ENCODE data around the gene SCN4B. TPM values are rescaled to one million over a fixed set of nuclear protein-coding genes. Genes with fewer than 3 reads are reported as not detected.

SCN4B gene, protein sequence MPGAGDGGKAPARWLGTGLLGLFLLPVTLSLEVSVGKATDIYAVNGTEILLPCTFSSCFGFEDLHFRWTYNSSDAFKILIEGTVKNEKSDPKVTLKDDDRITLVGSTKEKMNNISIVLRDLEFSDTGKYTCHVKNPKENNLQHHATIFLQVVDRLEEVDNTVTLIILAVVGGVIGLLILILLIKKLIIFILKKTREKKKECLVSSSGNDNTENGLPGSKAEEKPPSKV
- total RNA-seq = 10 to 100 TPM; 12.5 to 30.5 TPM
- 10 to 100 TPM; 30.7 to 31.2 TPM for polyA plus RNA-seq (ENCODE audit: insufficient read length in 2 of 2)
- long read RNA-seq, donor 1, full-length matches to known transcripts = 4 of 4 reads
- long read RNA-seq, donor 1, partial matches to known transcripts = 0 of 4 reads
- long read RNA-seq, donor 1, other reads (novel, unspliced or antisense) = 0 of 4 reads
- long read RNA-seq, donor 2, full-length matches to known transcripts = 3 of 3 reads
- long read RNA-seq, donor 2, partial matches to known transcripts = 0 of 3 reads
- long read RNA-seq, donor 2, other reads (novel, unspliced or antisense) = 0 of 3 reads
- long read RNA-seq, donor 3, full-length matches to known transcripts = 5 of 5 reads
- long read RNA-seq, donor 3, partial matches to known transcripts = 0 of 5 reads
- long read RNA-seq, donor 3, other reads (novel, unspliced or antisense) = 0 of 5 reads
- long read RNA-seq, donor 4, full-length matches to known transcripts = 2 of 2 reads
- long read RNA-seq, donor 4, partial matches to known transcripts = 0 of 2 reads
- long read RNA-seq, donor 4, other reads (novel, unspliced or antisense) = 0 of 2 reads

DNA sequence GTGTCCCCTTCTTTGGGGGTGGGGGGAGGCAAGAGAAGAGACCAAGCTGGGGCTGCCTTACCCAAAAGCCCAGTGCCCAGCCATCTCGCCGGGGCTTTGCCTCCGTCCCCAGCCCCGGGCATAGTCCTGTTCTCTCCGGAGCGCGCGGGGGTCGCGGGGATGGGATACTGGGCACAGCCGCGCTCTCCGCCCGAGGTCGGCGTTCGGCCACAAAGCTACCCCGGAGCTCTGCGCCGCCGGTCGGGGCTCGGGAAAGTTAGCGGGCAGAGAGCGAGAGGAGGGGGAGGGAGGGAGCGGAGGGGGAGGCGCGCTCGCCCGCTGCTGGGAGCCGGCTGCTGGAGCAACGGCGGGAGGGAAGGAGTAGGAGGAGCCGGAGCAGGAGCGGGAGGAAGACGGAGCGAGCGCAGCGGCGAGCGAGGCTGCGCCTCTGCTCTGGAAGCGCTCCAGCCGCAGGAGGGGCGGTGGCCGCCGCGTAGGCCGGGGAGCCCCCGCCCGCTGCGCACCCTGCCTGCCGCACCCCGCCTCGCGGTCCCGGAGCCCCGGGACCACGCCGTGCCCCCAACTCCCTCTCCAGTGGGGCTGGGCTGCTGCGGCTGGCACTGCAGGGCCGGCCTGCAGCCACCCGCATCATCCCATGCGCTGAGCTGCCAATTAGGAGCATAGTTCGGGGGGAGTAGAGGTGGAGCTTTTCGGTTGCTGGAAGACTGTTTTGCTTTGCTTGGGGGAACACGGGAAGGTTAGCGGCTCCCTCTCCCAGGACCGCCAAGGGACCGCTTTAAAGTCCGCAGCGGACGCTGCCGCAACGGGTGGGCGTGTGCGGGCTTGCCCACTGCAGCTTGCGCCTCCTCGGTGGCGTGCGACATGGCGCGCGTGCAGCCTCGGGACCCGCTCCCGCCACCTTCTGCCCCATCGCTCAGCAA, at the start of gene SCN4B:
Gene SCN4B (minus strand): TSS at position 272 of the 920 bp plus-strand sequence. CDS start 150 bp downstream, at position 122.
- no peaks in the 10 kb centered on the region for H3K9me3 ChIP-seq (ENCODE audit: control insufficient read depth, insufficient read depth, low read length)
- H3K4me1 ChIP-seq (ENCODE audit: control insufficient read depth, insufficient read depth, low read length) = peaks cover 66% of the 10 kb centered on the region
- H3K36me3 ChIP-seq (ENCODE audit: control insufficient read depth, insufficient read depth, low read length) = no peaks in the 10 kb centered on the region
- H3K27ac ChIP-seq (ENCODE audit: low read depth, low read length) = no peak within 1 kb of the TSS
- WGBS (ENCODE audit: insufficient coverage) = under 1% methylated on average over 87 of the region's 88 CpGs
- peak in 4 of 6 donors; percentile 41 to 93 (median 76) for DNase-seq (ENCODE audit: low read depth in 4 of 6, low spot score in 6 of 6)
- H3K4me3 ChIP-seq (ENCODE audit: low read depth, low read length) = peak within 1 kb of the TSS; percentile 51
- peaks cover 60% of the 10 kb centered on the region for H3K27me3 ChIP-seq (ENCODE audit: control insufficient read depth, insufficient read depth, low read length)

GRCh38 chr11:118201966-118202365, 49.3 kb upstream of the SCN4B start:
- no peak overlapping the region for H3K4me3 ChIP-seq (ENCODE audit: low read depth, low read length)
- no peaks in the 10 kb centered on the region for H3K9me3 ChIP-seq (ENCODE audit: control insufficient read depth, insufficient read depth, low read length)
- no peak for DNase-seq (ENCODE audit: low read depth in 4 of 6, low spot score in 6 of 6)
- H3K4me1 ChIP-seq (ENCODE audit: control insufficient read depth, insufficient read depth, low read length) = peaks cover 4% of the 10 kb centered on the region
- no peaks in the 10 kb centered on the region for H3K36me3 ChIP-seq (ENCODE audit: control insufficient read depth, insufficient read depth, low read length)
- no peak overlapping the region for H3K27ac ChIP-seq (ENCODE audit: low read depth, low read length)
- H3K27me3 ChIP-seq (ENCODE audit: control insufficient read depth, insufficient read depth, low read length) = peaks cover 8% of the 10 kb centered on the region
- 82% methylated on average over 2 of the region's 2 CpGs for WGBS (ENCODE audit: insufficient coverage)

- Histone ChIP-seq H3K9me3 (ENCODE audit: control insufficient read depth, insufficient read depth, low read length) (no peaks in the 10 kb centered on the region), H3K4me3 (ENCODE audit: low read depth, low read length) (no peak overlapping the region), H3K4me1 (ENCODE audit: control insufficient read depth, insufficient read depth, low read length) (peaks cover 4% of the 10 kb centered on the region), H3K27me3 (ENCODE audit: control insufficient read depth, insufficient read depth, low read length) (peaks cover 8% of the 10 kb centered on the region), H3K36me3 (ENCODE audit: control insufficient read depth, insufficient read depth, low read length) (no peaks in the 10 kb centered on the region), H3K27ac (ENCODE audit: low read depth, low read length) (no peak overlapping the region)
- 92% methylated on average over 8 of the region's 9 CpGs for WGBS (ENCODE audit: insufficient coverage)
- DNase-seq (ENCODE audit: low read depth in 4 of 6, low spot score in 6 of 6) = no peak
These were observed 48.5 kb upstream of the SCN4B start for GRCh38 chr11:118200901-118201680.

GRCh38 chr11:118200497-118200896, 47.9 kb upstream of the SCN4B start:
- no peak for DNase-seq (ENCODE audit: low read depth in 4 of 6, low spot score in 6 of 6)
- H3K9me3 ChIP-seq (ENCODE audit: control insufficient read depth, insufficient read depth, low read length) = no peaks in the 10 kb centered on the region
- no peaks in the 10 kb centered on the region for H3K36me3 ChIP-seq (ENCODE audit: control insufficient read depth, insufficient read depth, low read length)
- 100% methylated on average over 1 of the region's 5 CpGs for WGBS (ENCODE audit: insufficient coverage)
- H3K27ac ChIP-seq (ENCODE audit: low read depth, low read length) = no peak overlapping the region
- peaks cover 3% of the 10 kb centered on the region for H3K27me3 ChIP-seq (ENCODE audit: control insufficient read depth, insufficient read depth, low read length)
- H3K4me3 ChIP-seq (ENCODE audit: low read depth, low read length) = no peak overlapping the region
- peaks cover 4% of the 10 kb centered on the region for H3K4me1 ChIP-seq (ENCODE audit: control insufficient read depth, insufficient read depth, low read length)

GRCh38 chr11:118199135-118199534, 46.5 kb upstream of the SCN4B start:
- Histone ChIP-seq H3K27ac (ENCODE audit: low read depth, low read length) (no peak overlapping the region), H3K4me1 (ENCODE audit: control insufficient read depth, insufficient read depth, low read length) (peaks cover 11% of the 10 kb centered on the region), H3K4me3 (ENCODE audit: low read depth, low read length) (no peak overlapping the region), H3K36me3 (ENCODE audit: control insufficient read depth, insufficient read depth, low read length) (no peaks in the 10 kb centered on the region), H3K9me3 (ENCODE audit: control insufficient read depth, insufficient read depth, low read length) (no peaks in the 10 kb centered on the region), H3K27me3 (ENCODE audit: control insufficient read depth, insufficient read depth, low read length) (peaks cover 3% of the 10 kb centered on the region)
- no peak for DNase-seq (ENCODE audit: low read depth in 4 of 6, low spot score in 6 of 6)
- WGBS (ENCODE audit: insufficient coverage) = 87% methylated on average over 4 of the region's 6 CpGs

GRCh38 chr11:118198370-118198769, 45.7 kb upstream of the SCN4B start:
- WGBS (ENCODE audit: insufficient coverage) = 2% methylated on average over 6 of the region's 9 CpGs
- H3K9me3 ChIP-seq (ENCODE audit: control insufficient read depth, insufficient read depth, low read length) = no peaks in the 10 kb centered on the region
- no peaks in the 10 kb centered on the region for H3K36me3 ChIP-seq (ENCODE audit: control insufficient read depth, insufficient read depth, low read length)
- DNase-seq (ENCODE audit: low read depth in 4 of 6, low spot score in 6 of 6) = peak in 2 of 6 donors; percentile 81 to 85
- H3K27ac ChIP-seq (ENCODE audit: low read depth, low read length) = no peak overlapping the region
- peaks cover 3% of the 10 kb centered on the region for H3K27me3 ChIP-seq (ENCODE audit: control insufficient read depth, insufficient read depth, low read length)
- H3K4me3 ChIP-seq (ENCODE audit: low read depth, low read length) = no peak overlapping the region
- H3K4me1 ChIP-seq (ENCODE audit: control insufficient read depth, insufficient read depth, low read length) = peaks cover 11% of the 10 kb centered on the region

DNA sequence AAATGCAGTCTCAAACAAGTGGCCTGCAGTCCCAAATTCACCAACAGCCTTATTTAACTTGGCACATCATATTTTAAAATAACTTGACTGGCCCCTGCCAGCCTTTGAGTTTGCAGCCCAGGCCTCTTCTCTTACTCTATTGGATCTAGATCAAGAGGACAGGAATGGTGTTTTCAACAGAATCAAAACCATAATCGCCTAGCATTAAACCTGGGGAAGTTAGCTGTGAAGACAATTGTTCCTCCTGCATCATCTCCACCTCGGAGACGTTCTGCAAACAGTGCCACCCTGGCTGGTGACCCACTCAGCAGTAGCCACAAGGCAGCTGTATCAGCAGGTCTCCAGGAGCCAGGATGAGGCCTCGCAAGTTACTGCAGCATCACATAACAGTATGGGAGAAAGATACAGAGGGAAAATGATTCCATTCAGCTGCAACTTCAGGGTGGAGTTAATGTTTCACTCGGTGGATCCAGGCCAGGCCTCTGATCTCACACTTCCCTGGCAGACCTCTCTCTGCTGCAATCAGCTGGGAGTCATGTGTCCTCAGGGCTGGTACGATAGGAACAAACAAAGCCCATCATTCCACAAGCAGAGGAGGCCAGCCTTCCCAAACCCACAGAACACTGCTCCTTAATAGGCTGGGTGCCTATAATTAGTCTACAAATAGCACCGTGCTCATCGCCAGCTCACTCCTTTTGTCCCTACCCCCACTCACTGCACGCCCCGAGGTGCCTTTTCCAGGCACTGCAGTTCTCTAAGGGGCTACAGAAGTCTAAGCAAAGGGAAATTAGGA, 42.4 kb upstream of the SCN4B start:
- Histone ChIP-seq H3K4me3 (ENCODE audit: low read depth, low read length) (no peak overlapping the region), H3K9me3 (ENCODE audit: control insufficient read depth, insufficient read depth, low read length) (no peaks in the 10 kb centered on the region), H3K27me3 (ENCODE audit: control insufficient read depth, insufficient read depth, low read length) (peaks cover 3% of the 10 kb centered on the region), H3K27ac (ENCODE audit: low read depth, low read length) (peak overlapping the region; percentile 16), H3K36me3 (ENCODE audit: control insufficient read depth, insufficient read depth, low read length) (no peaks in the 10 kb centered on the region), H3K4me1 (ENCODE audit: control insufficient read depth, insufficient read depth, low read length) (peaks cover 11% of the 10 kb centered on the region)
- WGBS (ENCODE audit: insufficient coverage) = 22% methylated on average over 7 of the region's 10 CpGs
- peak in 2 of 6 donors; percentile 53 to 60 for DNase-seq (ENCODE audit: low read depth in 4 of 6, low spot score in 6 of 6)

DNA sequence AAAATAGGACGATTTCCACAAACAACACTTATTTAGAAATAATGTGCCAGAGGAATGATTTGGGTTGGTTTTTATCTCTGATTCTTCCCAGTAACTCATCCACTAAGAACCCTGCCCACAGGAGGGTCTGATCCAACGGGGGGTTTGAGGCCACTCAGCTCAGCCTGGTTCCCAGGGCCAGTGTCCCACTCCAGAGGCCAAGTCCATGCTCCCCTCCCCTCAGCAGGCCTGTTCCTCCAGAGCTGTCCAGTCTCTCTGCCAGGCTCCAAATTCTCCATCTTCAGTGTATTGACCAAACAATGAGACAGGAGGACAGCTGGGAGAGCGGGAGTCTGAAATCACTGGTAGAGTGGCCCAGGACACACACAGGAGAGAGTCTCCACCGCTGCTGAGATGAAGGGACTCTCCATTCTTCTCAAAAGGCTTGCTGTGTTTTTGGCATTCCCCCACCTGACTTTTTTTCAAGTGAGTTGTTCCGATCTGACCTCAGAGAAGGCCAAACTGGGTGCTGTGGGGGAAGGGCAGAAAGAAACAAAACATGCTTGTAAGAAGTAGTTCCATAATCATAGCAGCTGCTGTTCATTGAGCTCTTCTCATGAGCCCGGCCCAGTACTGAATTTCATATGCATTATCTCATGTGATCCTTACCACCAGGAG, 41.4 kb upstream of the SCN4B start:
- Histone ChIP-seq H3K4me1 (ENCODE audit: control insufficient read depth, insufficient read depth, low read length) (peaks cover 11% of the 10 kb centered on the region), H3K4me3 (ENCODE audit: low read depth, low read length) (no peak overlapping the region), H3K27me3 (ENCODE audit: control insufficient read depth, insufficient read depth, low read length) (peaks cover 3% of the 10 kb centered on the region), H3K9me3 (ENCODE audit: control insufficient read depth, insufficient read depth, low read length) (no peaks in the 10 kb centered on the region), H3K27ac (ENCODE audit: low read depth, low read length) (no peak overlapping the region), H3K36me3 (ENCODE audit: control insufficient read depth, insufficient read depth, low read length) (no peaks in the 10 kb centered on the region)
- WGBS (ENCODE audit: insufficient coverage) = 69% methylated on average over 2 of the region's 6 CpGs
- no peak for DNase-seq (ENCODE audit: low read depth in 4 of 6, low spot score in 6 of 6)
